ENCODE results near the gene FBXO38.

DNA sequence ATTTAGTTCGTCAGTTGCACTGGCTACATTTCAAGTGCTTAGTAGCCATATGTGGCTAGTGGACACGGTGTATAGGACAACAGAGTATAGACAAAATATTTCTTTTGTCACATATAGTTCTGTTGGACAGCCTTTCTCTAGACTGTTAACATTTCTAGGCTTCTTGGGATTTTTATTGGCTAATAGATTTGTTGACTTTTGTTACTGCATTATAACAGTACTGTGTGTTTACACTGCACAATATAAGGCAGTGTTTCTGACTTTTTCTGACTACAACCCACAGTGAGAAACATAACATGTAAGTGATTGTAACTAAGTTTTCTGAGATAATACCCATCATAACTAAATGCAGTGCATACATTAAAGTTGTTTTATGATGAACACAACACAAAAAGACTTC, 11.3 kb downstream of the FBXO38 start:
- TF ChIP-seq, protein P1, sequence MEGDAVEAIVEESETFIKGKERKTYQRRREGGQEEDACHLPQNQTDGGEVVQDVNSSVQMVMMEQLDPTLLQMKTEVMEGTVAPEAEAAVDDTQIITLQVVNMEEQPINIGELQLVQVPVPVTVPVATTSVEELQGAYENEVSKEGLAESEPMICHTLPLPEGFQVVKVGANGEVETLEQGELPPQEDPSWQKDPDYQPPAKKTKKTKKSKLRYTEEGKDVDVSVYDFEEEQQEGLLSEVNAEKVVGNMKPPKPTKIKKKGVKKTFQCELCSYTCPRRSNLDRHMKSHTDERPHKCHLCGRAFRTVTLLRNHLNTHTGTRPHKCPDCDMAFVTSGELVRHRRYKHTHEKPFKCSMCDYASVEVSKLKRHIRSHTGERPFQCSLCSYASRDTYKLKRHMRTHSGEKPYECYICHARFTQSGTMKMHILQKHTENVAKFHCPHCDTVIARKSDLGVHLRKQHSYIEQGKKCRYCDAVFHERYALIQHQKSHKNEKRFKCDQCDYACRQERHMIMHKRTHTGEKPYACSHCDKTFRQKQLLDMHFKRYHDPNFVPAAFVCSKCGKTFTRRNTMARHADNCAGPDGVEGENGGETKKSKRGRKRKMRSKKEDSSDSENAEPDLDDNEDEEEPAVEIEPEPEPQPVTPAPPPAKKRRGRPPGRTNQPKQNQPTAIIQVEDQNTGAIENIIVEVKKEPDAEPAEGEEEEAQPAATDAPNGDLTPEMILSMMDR (IDR thresholded peaks at IDR 0.05): no peak
- no peak for TF ChIP-seq ZFX (IDR thresholded peaks at IDR 0.05; ENCODE audit: borderline replicate concordance)

All from 22Rv1 (cell line).